ENCODE data around the gene EIF2S3.
"Not testable (repeated sequence)": the region's sequence is repeated elsewhere in the genome, so short reads cannot be mapped to it uniquely, and the experiment has no call there.

EIF2S3 gene

DNA sequence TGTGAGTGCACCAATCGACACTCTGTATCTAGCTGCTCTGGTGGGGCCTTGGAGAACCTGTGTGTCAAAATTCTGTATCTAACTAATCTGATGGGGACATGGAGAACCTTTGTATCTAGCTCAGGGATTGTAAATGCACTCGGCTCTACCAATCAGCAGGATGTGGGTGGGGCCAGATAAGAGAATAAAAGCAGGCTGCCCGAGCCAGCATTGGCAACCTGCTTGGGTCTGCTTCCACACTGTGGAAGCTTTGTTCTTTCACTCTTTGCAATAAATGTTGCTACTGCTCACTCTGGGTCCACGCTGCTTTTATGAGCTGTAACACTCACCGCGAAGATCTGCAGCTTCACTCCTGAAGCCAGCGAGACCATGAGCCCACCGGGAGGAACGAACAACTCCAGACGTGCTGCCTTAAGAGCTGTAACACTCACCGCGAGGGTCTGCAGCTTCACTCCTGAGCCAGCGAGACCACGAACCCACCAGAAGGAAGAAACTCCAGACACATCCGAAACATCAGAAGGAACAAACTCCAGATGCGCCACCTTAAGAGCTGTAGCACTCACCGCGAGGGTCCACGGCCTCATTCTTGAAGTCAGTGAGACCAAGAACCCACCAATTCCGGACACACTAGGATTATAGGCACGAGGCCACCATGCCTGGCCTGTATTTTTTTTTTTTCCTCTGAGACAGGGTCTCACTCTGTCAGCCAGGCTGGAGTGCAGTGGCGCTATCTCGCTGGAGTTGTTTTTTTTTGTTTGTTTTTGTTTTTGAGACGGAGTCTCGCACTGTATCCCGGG is 4.0 kb upstream of the EIF2S3 start:
- not testable (repeated sequence) for DNase-seq

GRCh38 chrX:24055043-24055356 is 244 bp downstream of the EIF2S3 start:
- no peak for DNase-seq

- DNase-seq = no peak
These were observed 8.7 kb downstream of the EIF2S3 start for GRCh38 chrX:24063488-24063887.

- no peak for DNase-seq
These were observed 15.1 kb downstream of the EIF2S3 start for GRCh38 chrX:24069877-24070276.

GRCh38 chrX:24079411-24079810 is 24.7 kb downstream of the EIF2S3 start:
- no peak for DNase-seq

DNA sequence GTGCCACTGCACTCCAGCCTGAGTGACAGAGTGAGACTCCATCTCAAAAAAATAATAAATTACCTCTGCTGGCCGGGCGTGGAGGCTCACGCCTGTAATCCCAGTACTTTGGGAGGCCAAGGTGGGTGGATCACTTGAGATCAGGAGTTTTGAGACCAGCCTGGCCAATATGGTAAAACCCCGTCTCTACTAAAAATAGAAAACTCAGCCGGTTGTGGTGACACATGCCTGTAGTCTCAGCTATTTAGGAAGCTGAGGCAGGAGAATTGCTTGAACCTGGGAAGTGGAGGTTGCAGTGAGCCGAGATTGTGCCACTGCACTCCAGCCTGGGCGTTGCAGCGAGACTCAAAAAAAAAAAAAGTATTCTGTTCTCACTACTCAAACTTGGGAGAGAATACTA is 25.5 kb downstream of the EIF2S3 start:
- DNase-seq = not testable (repeated sequence)

DNA sequence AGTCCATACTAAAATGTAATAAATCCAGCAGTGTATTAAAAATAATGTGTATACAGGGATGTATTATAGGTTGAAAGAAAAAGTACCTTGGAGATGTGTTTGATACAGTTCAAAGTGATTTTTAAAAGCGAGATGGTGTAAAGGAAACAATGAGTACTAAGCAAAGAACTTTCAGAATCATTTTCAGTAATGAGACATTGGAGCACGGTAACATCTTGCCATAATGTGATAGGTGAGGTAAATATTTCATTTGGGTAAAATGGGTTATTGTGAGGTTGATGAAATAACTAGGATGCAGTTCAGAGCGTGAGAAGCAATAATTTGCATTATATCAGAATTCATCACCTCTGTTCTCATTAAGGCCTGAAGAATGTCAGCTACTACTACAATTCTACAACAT is 25.9 kb downstream of the EIF2S3 start:
- DNase-seq = no peak

GRCh38 chrX:24081661-24082154 is 27.0 kb downstream of the EIF2S3 start:
- peak; percentile 43 for DNase-seq

DNA sequence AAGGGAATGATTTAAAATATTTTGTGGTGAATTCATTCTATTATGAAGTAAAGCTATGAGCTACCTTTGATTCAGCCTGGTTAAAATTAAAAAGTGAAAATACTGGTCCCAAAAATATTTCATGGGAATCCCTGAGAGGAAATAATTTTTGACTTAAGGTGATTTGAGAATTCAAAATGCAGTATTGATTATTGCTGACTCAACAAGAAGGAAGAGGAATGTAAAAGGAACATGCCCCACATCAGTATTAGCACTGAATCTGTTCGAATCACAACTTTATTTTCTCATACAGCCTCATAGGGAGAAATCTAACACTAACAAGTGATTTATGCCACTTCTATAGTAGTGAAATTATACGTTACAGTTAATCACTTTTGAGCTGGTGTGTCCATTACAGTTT is 27.7 kb downstream of the EIF2S3 start:
- no peak for DNase-seq

GRCh38 chrX:24085101-24085500 is 30.3 kb downstream of the EIF2S3 start:
- no peak for DNase-seq

GRCh38 chrX:24090300-24091200 is 35.8 kb downstream of the EIF2S3 start:
- no peak for DNase-seq

- no peak for DNase-seq
These were observed 39.0 kb downstream of the EIF2S3 start for GRCh38 chrX:24093746-24094145.

DNA sequence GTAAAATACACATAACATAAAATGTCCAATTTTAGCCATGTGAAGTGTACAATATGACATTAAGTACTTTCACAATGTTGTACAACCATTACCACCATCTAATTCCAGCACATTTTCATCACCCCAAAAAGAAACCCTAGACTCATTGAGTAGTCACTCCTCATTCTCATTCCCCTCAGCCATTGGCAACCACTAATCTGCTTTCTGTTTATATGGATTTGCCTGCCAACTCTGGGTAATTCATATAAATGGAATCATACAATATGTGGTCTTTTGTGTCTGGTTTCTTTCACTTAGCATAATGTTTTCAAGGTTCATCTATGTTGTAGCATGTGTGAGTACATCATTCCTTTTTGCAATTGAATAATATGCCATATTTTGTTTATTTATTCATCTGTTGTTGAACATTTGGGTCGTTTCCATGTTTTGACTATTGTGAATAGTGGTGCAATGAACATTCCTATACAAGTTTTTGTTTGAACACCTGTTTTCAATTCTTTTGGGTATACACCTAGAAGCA is 43.0 kb downstream of the EIF2S3 start:
- no peak for DNase-seq

- no peak for DNase-seq
These were observed 44.2 kb downstream of the EIF2S3 start for GRCh38 chrX:24098932-24099331.

GRCh38 chrX:24099394-24099793 is 44.6 kb downstream of the EIF2S3 start:
- no peak for DNase-seq

GRCh38 chrX:24100713-24101112 is 46.0 kb downstream of the EIF2S3 start:
- DNase-seq = no peak

DNA sequence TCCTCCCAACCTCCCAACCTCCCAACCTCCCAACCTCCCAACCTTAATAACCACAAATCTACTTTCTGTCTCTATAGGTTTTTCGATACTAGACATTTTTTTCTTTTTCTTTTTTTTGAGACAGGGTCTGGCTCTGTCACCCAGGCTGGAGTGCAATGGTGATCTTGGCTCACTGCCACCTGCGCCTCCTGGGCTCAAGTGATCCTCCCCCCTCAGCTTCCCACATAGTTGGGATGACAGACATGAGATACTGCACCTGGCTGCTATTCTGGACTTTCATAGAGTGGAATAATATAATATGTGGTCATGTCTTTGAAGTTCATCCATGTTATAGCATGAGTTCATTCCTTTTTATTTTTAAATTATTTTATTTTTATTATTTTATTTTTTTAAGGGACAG is 55.3 kb downstream of the EIF2S3 start:
- DNase-seq = no peak

GRCh38 chrX:24113181-24113580 is 58.4 kb downstream of the EIF2S3 start:
- DNase-seq = no peak

- no peak for DNase-seq
These were observed 62.5 kb downstream of the EIF2S3 start for GRCh38 chrX:24117258-24117657.

DNA sequence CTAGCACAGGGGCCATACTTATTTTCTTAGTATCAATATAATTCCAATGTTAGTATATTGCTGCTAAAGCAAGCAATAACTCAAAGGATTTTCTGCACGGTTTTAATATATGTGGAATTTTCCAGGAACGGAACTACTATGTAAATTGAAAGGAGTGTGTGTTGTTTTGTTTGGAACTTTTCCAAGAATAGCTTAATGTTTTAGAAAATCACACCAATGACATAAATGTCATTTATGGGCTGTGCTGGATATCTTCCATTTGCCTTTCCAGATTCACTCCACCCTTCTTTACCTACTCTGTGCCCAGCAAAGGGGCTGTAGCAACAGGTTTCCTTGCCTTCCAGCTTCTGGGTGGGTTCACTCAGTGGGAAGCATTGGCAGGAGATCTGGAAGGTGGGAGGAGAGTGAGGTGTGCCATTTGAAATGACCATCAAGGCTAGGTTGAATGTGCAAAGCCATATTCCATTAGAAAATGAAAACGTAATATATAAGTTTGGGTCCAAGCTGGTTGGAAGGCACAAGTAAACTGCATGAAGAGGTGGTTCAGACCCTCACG is 69.6 kb downstream of the EIF2S3 start:
- DNase-seq = no peak

DNA sequence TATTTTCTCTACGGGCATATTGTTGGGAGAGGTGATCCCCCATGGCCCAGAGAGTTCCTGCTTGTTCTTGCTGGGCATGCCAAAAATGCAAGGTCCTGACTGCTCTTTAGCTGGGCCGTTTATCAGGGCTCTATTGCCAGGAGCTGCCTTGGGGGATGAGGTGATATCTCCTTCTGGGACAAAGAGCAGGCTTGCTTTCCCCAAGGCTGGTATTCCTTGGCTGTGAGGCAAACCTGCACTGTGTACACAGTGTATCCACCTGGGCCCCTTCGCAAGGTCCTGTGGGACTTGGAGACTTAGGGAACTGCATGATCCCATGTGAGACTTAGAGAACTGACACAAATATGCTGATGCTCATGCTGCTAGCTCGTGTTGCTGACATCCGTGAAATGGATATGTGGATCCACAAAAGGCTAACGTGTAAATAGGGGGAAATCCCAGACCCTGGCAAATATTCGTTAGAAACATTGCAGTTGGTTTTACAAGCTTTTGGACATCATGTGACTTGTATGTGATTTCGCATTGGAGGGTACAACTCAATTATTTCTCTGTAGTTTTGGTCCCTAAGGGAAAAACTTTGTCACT is 70.4 kb downstream of the EIF2S3 start:
- DNase-seq = no peak

Data from DMS153 (cell line).